Astrocyte (in vitro differentiated cells and primary cell): Measurements from ENCODE around the gene FSTL4. TPM values are rescaled to one million over a fixed set of nuclear protein-coding genes. Genes with fewer than 3 reads are reported as not detected.
A peak's percentile ranks its signal among the peaks of the same experiment; 100 is the strongest.

Experiments used
- DNase-seq: peaks from one replicate; pipeline ENCODE4 v3.0.0-alpha.2; 2010; ENCODE audit warnings: low read depth
- FAIRE-seq: peaks from 2 replicates; lab custom pipeline; 2011; peaks lifted over from hg19 to GRCh38; lab: Jason Lieb, UNC
- H2AFZ ChIP-seq: 2 replicates; pipeline ENCODE4 v1.6.0; 2012; ENCODE audit warnings: low read depth, low read length, inconsistent platforms
- H3K27ac ChIP-seq: 2 replicates; pipeline ENCODE4 v1.5.1; 2011; ENCODE audit warnings: low read depth, low read length, inconsistent platforms
- H3K27me3 ChIP-seq: 2 replicates; pipeline ENCODE4 v1.6.0; 2011; ENCODE audit warnings: low read length, inconsistent platforms; ENCODE audit not compliant: insufficient read depth
- H3K36me3 ChIP-seq: 2 replicates; pipeline ENCODE4 v1.5.1; 2011; ENCODE audit warnings: low read length, inconsistent platforms; ENCODE audit not compliant: insufficient read depth
- H3K4me1 ChIP-seq: 2 replicates; pipeline ENCODE4 v1.5.1; 2011; ENCODE audit warnings: low read length, inconsistent platforms; ENCODE audit not compliant: insufficient read depth
- H3K4me2 ChIP-seq: 2 replicates; pipeline ENCODE4 v1.6.0; 2012; ENCODE audit warnings: low read length, inconsistent platforms
- H3K4me3 ChIP-seq: 2 replicates; pipeline ENCODE4 v1.5.1; 2011; ENCODE audit warnings: low read depth, mild to moderate bottlenecking, low read length, inconsistent platforms; ENCODE audit not compliant: insufficient read depth
- H3K79me2 ChIP-seq: 2 replicates; pipeline ENCODE4 v1.6.0; 2012; ENCODE audit warnings: mild to moderate bottlenecking, low read length, inconsistent platforms; ENCODE audit not compliant: insufficient read depth
- H3K9ac ChIP-seq: 2 replicates; pipeline ENCODE4 v1.6.0; 2012; ENCODE audit warnings: mild to moderate bottlenecking, low read length, inconsistent platforms
- H3K9me3 ChIP-seq: 2 replicates; pipeline ENCODE4 v1.5.1; 2012; ENCODE audit warnings: low read depth, mild to moderate bottlenecking, low read length, inconsistent platforms; ENCODE audit not compliant: insufficient read depth
- H4K20me1 ChIP-seq: 2 replicates; pipeline ENCODE4 v1.6.0; 2012; ENCODE audit warnings: low read length, inconsistent platforms; ENCODE audit not compliant: insufficient read depth
- H3K27ac Mint-ChIP-seq: one replicate; pipeline ENCODE4 v1.8.0; 2021; ENCODE audit warnings: mild to moderate bottlenecking, mixed read lengths; ENCODE audit not compliant: unreplicated experiment
- H3K27me3 Mint-ChIP-seq: one replicate; pipeline ENCODE4 v1.8.0; 2021; ENCODE audit warnings: low read depth, mixed read lengths; ENCODE audit not compliant: unreplicated experiment
- H3K36me3 Mint-ChIP-seq: one replicate; pipeline ENCODE4 v1.8.0; 2021; ENCODE audit warnings: low read depth, mixed read lengths; ENCODE audit not compliant: unreplicated experiment
- H3K4me1 Mint-ChIP-seq: one replicate; pipeline ENCODE4 v1.8.0; 2021; ENCODE audit warnings: low read depth, mixed read lengths; ENCODE audit not compliant: unreplicated experiment
- H3K4me3 Mint-ChIP-seq: one replicate; pipeline ENCODE4 v1.8.0; 2021; ENCODE audit warnings: mild to moderate bottlenecking, moderate library complexity, mixed read lengths; ENCODE audit not compliant: unreplicated experiment
- H3K9me3 Mint-ChIP-seq: one replicate; pipeline ENCODE4 v1.8.0; 2021; ENCODE audit warnings: mild to moderate bottlenecking, mixed read lengths; ENCODE audit not compliant: unreplicated experiment
- CTCF ChIP-seq: IDR thresholded peaks from 2 replicates; pipeline ENCODE4 v1.5.1; 2011; ENCODE audit warnings: low read depth, mild to moderate bottlenecking, inconsistent platforms, low read length, moderate library complexity; ENCODE audit not compliant: insufficient read depth
- EZH2 ChIP-seq: IDR thresholded peaks from 2 replicates; pipeline ENCODE4 v1.6.1; 2012; ENCODE audit warnings: mild to moderate bottlenecking, low read length, inconsistent platforms; ENCODE audit not compliant: insufficient read depth
- total RNA-seq: library from RNA; stranded (reverse); gene quantifications from 2 replicates; pipeline ENCODE4 v1.2.1, GENCODE V29; 2021

The FSTL4 gene
- total RNA-seq, 1 donor from 2014 or later: not detected

GRCh38 chr5:133269691-133270090, 342.6 kb downstream of the FSTL4 start:
- Histone ChIP-seq H3K27me3 (peaks cover 15% of the 10 kb centered on the region), H3K9me3 (no peaks in the 10 kb centered on the region), H3K4me2 (no peak overlapping the region), H4K20me1 (no peaks in the 10 kb centered on the region), H3K27ac (no peak overlapping the region), H3K4me1 (peaks cover 4% of the 10 kb centered on the region), H3K9ac (no peak overlapping the region), H3K79me2 (no peaks in the 10 kb centered on the region), H2AFZ (no peak overlapping the region), H3K36me3 (no peaks in the 10 kb centered on the region), H3K4me3 (no peak overlapping the region)
- Mint-ChIP-seq H3K27ac (no peak overlapping the region), H3K4me1 (peaks cover 7% of the 10 kb centered on the region), H3K4me3 (no peak overlapping the region), H3K9me3 (no peaks in the 10 kb centered on the region), H3K27me3 (peaks cover 17% of the 10 kb centered on the region), H3K36me3 (no peaks in the 10 kb centered on the region)
- no peak for TF ChIP-seq CTCF
- no peak for TF ChIP-seq EZH2
- DNase-seq: no peak
- no peak for FAIRE-seq

GRCh38 chr5:133267601-133268000, 344.7 kb downstream of the FSTL4 start:
- Mint-ChIP-seq H3K27me3 (peaks cover 35% of the 10 kb centered on the region), H3K4me1 (no peaks in the 10 kb centered on the region), H3K9me3 (peaks cover 2% of the 10 kb centered on the region), H3K36me3 (no peaks in the 10 kb centered on the region), H3K27ac (peak overlapping the region; percentile 20), H3K4me3 (no peak overlapping the region)
- H3K27me3 ChIP-seq: peaks cover 17% of the 10 kb centered on the region
- no peak for DNase-seq
- H3K9me3 ChIP-seq: no peaks in the 10 kb centered on the region
- no peaks in the 10 kb centered on the region for H3K79me2 ChIP-seq
- H3K4me2 ChIP-seq: no peak overlapping the region
- no peaks in the 10 kb centered on the region for H3K36me3 ChIP-seq
- H4K20me1 ChIP-seq: no peaks in the 10 kb centered on the region
- no peak overlapping the region for H3K4me3 ChIP-seq
- no peaks in the 10 kb centered on the region for H3K4me1 ChIP-seq
- H3K27ac ChIP-seq: no peak overlapping the region
- no peak overlapping the region for H2AFZ ChIP-seq
- TF ChIP-seq EZH2 (no peak), CTCF (no peak)
- no peak for FAIRE-seq
- no peak overlapping the region for H3K9ac ChIP-seq

GRCh38 chr5:133266966-133267365, 345.4 kb downstream of the FSTL4 start:
- Mint-ChIP-seq H3K27me3 (peaks cover 37% of the 10 kb centered on the region), H3K9me3 (peaks cover 2% of the 10 kb centered on the region), H3K27ac (no peak overlapping the region), H3K4me3 (no peak overlapping the region), H3K36me3 (no peaks in the 10 kb centered on the region), H3K4me1 (no peaks in the 10 kb centered on the region)
- Histone ChIP-seq H3K27me3 (peaks cover 21% of the 10 kb centered on the region), H3K9ac (no peak overlapping the region), H4K20me1 (no peaks in the 10 kb centered on the region), H3K79me2 (no peaks in the 10 kb centered on the region), H3K4me3 (no peak overlapping the region), H3K27ac (no peak overlapping the region), H2AFZ (no peak overlapping the region), H3K4me1 (no peaks in the 10 kb centered on the region), H3K9me3 (no peaks in the 10 kb centered on the region), H3K36me3 (no peaks in the 10 kb centered on the region), H3K4me2 (no peak overlapping the region)
- no peak for FAIRE-seq
- TF ChIP-seq CTCF (no peak), EZH2 (no peak)
- DNase-seq: no peak
